HG02943 (cell line): ENCODE results near the gene CCS.
"Not testable (repeated sequence)": the region's sequence is repeated elsewhere in the genome, so short reads cannot be mapped to it uniquely, and the experiment has no call there.

Source experiments
- ATAC-seq: cut with Tn5 transposase; IDR thresholded peaks from one replicate; pipeline ENCODE4 v1.9.1; 2021; ENCODE audit warnings: mild to moderate bottlenecking, low read depth, moderate library complexity; ENCODE audit not compliant: unreplicated experiment

The CCS gene

DNA sequence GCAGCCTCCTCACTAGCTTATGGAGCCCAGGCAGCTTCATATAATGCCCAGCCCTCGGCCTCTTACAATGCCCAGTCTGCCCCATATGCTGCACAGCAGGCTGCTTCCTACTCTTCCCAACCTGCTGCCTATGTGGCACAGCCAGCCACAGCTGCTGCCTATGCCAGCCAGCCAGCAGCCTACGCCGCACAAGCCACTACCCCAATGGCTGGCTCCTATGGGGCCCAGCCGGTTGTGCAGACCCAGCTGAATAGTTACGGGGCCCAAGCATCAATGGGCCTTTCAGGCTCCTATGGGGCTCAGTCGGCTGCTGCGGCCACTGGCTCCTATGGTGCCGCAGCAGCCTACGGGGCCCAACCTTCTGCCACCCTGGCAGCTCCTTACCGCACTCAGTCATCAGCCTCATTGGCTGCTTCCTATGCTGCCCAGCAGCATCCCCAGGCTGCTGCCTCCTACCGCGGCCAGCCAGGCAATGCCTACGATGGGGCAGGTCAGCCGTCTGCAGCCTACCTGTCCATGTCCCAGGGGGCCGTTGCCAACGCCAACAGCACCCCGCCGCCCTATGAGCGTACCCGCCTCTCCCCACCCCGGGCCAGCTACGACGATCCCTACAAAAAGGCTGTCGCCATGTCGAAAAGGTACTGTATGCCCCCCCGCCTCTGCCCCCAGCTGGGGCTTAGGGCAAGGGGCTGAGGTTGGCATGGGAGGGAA is 32.2 kb downstream of the CCS start:
- ATAC-seq = no peak

DNA sequence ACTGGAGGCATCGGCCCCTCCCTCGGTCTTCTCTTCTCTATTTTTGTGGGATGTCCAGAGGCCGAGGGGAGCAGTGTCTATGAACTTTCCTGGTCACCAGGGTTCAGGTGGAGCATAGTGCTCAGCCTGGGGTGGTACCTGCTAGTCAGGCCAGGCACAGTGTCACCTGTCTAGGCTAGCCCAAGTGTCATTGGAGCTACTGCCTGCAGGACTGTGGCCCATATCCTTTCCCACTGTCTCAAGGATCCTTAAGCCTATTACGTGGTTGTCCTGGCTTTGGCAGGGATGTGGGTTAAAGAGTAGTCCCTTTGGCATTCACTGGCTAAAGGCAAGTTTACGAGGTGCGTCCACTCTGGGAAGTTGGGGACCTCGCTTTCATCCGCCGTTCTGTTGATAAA is 32.8 kb downstream of the CCS start:
- no peak for ATAC-seq

DNA sequence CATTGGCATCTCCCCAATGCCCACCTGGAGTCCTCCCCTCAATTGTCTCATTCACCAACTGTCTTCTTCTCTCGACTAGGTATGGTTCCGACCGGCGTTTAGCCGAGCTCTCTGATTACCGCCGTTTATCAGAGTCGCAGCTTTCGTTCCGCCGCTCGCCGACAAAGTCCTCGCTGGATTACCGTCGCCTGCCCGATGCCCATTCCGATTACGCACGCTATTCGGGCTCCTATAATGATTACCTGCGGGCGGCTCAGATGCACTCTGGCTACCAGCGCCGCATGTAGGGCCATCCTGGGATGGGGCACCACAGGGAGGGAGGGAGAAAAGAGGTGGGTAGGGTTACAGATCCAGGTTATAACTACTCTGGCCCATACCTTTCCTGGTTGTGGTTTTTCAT is 33.4 kb downstream of the CCS start:
- ATAC-seq = no peak

DNA sequence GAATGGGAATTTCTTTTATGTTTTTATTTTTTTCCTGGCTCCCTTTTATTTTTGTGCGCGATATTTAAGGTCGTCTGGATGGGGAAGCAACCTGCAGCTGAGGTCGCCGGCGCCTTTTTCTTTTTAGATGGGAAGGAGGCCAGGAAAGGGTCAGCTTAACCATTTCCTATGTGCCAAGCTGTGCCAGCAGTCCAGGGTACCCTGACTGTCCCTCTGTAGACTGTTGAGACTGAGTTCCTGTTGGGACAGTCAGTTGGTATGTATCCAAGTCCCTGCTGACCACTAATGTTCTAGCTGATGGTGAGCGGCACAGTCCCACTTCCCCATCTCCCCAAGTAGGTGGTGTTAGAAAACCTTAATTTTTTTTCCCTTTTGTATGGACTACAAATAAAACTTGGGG is 33.9 kb downstream of the CCS start:
- ATAC-seq = no peak

DNA sequence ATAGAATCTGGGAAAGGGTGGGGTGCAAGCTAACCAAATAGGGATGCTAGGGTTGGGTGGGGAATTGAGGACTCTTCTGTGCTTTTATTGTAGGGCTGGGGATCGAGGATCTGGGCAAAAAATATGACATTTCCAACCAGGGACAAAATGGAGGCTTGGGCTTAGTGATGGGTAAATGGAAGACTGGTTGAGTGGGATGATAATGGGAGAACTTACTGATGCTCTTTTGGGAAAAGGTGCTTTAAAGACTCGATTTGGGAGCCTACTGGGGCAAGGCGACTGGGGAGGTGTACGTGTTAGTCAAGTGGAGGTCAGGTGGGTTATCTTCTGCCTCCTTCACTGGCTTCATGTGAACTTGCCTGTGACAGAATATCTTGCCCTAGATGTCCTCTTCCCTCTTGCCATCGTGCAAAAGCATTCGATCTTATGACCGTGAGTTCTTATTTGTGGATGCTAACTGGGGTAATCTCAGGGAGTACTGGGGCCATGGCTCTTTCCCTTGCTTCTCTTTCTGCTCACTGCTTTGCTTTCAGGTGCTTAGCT is 35.1 kb downstream of the CCS start:
- no peak for ATAC-seq

DNA sequence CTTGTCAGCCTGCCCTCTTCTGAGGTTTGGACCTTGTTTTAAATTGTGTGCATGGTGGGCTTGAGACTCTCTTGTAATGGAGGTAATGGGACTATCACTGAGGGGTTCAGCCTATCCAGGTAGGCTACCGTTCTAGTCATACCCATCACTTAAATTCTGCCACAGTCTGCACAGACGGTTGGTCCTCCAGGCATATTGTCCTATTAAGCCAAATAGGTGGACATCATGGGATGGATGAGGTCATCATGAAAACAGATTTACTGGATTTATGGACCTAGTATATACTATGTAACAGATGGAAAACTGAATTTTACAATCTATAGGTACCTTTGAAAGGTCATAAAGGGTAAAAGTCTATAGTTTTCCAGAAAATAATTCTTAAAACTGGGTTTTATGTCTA is 36.4 kb downstream of the CCS start:
- no peak for ATAC-seq

DNA sequence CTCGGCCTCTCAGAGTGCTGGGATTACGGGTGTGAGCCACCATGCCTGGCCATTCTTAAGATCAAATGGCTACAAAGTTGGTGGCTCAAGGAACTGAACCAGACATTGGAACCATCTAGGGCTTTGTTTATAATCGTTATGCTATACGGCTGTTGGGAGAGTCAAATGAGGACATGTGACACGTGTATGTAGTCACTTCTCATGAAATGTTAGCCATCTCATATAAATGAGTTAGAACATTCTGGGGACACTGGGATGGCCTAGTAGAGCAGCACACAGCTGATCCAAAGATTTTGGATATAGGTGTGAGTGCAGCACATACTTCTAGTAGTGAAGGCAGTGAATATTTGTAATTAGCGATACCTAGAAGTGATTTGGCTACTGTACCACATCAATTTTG is 38.9 kb downstream of the CCS start:
- no peak for ATAC-seq

DNA sequence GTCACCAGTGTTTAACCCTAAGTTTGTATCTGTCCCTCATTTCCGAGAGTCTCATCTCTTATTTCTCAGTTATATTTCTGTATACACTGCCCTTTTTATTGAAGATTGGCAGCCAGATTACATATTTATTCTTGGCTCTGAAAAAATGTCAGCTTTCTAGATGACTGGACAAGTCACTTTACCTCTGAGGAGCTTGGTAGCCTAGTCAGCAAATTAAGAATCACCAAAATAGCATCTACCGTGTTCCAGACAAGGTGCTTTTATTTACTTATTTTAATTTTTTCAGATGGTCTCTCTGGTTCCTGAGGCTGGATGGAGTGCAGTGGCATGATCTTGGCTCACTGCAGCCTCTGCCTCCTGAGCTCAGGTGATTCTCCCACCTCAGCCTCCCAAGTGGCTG is 40.0 kb downstream of the CCS start:
- ATAC-seq = no peak

DNA sequence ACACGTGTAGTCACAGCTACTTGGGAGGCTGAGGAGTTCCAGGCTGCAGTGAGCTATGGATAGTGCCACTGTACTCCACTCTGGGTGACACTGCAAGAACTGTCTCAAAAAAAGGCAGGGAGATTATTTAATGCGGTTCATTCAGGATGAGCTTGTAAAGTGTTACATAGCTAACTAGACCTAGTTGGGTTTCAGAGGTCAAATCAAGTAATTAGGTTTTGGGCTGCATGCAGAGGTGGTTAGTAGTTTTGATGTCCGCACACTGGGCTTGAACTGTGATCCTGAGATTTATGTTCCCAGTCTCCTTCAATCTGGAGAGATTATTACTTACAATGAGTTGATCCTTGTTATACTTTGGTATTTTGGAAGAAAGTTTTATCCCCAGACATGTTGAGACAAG is 43.4 kb downstream of the CCS start:
- no peak for ATAC-seq

DNA sequence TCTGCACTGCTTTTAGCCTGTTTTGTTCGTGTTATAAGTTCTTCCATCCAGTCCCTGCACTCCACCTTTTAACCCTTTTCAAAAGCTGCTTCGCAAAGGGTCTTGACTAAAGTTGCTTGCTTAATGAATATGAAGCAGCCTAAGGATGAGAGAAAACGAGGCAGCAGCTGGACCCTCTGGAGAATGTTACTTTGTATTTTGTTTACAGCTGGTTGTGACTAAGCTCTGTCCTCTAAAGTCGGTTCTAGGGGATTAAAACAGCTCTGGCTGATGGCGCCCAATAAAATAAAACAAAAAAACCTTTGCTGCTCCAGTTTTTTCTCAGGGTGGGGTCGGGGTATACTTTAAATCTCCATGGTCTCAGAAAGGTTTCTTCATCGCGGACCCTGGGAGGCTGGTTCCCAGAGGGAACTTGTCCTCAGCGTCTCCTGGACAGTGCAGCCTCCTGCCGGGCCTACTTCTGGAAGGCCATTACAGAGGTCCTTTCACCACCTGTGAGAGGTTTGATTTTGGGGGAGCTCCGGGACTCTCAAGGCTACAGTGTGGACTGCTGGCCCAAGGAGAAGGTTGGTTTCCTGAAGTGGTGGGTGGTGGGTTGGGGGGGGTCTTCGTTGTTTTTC is 44.7 kb downstream of the CCS start:
- peak; percentile 3 for ATAC-seq

DNA sequence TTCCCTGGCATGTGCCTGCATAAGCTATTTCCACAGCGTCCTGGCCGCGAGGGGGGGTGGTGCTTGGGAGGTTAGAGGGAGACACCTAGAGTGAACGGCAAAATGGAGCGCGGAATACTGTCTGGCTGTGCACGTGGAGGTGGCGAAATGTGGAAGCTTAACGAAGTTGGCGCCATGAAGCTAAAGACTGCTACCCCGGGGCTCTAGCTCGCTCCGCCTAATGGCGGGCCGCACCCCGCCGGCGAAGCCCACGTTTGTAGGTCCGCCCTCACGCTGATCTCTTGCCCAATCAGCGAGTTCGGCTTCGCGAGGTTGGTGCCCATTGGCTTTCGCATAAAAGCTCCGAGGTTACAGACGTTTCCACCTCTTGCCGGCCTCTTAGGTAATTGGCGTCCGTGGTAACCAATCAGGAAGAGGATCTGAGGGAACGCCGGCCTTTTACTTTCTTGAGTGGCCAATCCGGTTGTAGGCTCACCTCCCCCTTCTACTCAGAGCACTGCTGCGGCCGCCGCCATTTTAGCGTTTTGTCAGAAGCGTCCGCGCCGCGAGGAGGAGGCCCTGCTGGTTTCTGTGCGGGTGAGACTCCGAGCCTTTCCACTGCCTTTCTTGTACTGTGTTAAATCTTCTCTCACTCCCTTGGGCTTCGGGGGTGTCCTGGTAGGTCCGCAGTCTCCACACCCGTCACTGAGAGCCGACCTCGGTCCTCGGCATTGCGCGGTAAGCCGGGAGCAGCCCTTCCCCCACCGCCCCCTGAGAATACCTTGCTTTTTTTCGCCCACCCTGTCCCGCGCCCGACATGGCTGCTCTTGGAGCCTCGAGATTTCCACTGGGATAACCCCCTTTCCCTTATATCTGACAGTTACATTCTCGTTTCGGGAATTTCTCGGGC is 45.4 kb downstream of the CCS start, which contains the start of gene RBM4:
Gene RBM4, plus strand, starts transcription at position 527 of the 889 bp plus-strand sequence. CDS start 1,009 bp downstream, outside the sequence.
- peak; percentile 95 for ATAC-seq

DNA sequence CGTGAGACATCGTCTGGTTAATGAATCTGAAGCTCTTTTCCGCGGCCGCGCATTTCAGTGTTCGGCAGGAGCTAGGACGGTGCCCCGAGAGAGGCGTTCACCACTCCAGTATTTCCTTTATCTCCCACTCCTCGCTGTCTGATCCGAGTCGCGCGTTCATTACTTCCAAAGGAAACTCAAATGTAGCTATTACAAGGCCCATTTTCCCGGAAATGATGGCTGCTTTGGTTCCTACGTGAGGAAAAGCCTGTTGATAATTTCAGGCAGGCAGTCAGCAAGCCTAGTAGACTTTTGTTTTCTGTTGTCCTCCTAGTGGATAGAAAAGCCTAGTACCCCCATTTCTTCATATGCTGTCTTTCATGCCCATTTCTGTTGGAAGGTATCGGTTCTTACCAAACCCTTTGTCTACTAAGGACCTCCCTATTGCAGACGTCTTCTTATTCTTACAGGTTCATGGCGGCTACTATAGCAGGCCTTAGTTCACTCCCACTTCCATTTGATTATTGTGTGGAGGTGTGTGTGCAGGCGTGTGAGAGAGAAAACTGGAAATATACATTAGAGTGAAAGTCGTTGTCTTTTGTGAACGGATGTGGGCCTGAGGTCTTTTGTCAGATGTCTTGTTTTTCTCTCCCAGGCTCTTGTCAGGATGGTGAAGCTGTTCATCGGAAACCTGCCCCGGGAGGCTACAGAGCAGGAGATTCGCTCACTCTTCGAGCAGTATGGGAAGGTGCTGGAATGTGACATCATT is 46.3 kb downstream of the CCS start:
- no peak for ATAC-seq

DNA sequence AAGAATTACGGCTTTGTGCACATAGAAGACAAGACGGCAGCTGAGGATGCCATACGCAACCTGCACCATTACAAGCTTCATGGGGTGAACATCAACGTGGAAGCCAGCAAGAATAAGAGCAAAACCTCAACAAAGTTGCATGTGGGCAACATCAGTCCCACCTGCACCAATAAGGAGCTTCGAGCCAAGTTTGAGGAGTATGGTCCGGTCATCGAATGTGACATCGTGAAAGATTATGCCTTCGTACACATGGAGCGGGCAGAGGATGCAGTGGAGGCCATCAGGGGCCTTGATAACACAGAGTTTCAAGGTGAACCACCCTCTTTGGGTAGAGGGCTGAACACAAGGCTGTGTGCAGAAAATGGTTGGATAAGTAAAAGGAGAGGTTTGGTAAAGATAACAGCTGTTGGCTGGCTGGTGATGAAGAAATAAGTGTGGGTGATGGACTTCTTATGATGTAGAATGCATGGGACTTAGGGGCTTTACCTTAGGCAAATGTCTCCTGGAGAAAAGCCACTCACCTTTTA is 46.9 kb downstream of the CCS start:
- ATAC-seq = not testable (repeated sequence)

DNA sequence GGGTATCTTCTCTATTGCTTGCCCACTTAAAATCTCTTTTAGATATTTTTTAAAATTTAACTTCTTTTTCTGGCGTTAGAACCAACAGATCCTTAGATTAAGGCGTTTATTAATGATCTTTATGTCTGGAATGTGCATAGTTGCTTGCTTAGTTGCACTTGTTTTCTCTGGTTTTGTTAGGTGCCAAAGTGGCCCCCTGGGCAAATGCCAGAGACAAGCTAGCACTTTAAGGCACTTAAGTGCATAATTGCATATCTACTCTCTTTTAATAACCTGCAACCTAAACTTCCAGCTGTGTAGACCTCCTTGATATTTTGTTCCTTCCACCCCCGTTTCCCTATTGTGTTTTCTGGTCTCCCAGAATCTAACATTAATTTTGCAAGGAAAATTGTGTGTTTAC is 48.8 kb downstream of the CCS start:
- ATAC-seq = no peak

DNA sequence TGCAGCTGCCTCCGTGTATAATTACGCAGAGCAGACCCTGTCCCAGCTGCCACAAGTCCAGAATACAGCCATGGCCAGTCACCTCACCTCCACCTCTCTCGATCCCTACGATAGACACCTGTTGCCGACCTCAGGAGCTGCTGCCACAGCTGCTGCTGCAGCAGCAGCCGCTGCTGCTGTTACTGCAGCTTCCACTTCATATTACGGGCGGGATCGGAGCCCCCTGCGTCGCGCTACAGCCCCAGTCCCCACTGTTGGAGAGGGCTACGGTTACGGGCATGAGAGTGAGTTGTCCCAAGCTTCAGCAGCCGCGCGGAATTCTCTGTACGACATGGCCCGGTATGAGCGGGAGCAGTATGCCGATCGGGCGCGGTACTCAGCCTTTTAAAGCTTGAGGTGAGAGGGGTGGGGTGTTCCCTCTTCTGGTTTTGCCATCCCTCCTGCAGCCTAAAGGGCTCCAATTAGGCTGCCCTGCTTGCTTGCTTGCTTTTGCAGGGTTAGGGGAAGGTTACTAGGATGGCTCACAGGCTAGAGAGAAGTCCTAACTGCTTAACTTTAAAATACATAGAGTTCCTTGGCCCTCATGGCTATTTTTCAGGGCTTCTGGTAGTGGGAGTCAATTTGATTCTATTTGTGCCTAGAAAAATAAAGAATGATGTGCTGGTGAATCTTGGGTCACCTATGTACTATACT is 50.9 kb downstream of the CCS start:
- no peak for ATAC-seq

DNA sequence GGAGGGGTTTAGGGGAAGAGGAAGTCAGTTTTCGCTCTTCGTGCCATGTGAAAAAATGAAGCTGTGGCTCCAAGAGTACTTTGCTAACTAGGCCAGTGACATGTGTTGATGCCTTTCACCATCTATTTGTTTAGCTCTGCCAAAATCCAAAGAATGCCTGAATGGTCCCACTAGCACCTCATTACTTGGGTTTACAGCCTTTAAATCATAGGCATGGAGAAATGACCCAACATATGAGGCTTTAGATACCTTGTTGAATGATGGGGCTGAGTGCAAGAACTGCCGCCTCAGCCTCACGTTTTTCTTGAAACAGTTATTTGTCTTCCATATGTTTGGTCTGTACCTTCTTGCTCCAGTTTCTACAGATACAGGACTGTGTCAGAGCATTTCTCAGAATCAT is 53.8 kb downstream of the CCS start:
- ATAC-seq = no peak

DNA sequence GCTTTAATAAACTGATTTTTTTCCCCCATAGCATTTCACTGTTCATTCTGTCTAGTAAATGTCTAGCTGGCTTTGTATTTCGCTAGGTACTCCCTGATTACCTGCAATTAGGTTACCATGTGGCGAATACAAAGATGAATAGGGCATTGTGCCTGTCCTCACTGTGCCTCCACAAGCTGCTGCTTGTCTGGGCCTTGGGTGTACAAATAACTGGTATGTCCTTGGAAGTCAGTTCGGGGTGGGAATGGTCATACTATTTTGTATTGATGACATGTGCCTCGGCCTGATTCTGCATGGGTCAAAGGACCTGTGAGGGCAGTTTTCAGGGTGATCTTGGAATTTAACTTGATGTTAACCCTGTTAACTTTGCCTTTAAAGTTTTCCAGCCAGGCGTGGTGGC is 56.9 kb downstream of the CCS start:
- ATAC-seq = no peak

DNA sequence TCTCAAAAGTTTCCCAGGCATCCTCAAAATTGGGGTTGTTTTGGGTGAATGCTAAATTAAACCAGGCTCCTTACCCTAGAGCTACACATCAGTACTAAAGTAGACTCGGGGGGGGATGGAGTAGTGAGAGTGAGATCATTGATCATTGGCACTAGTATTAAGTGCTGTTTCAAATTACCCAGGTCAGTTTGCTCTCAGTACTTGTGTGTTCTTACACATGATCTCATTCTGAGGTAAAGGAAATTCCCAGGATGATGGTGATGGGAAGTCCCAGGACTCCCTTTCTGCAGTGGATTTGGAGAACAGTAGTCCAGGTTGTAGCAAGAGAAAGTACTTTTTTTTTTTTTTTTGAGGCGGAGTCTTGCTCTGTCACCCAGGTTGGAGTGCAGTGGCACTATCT is 58.0 kb downstream of the CCS start:
- ATAC-seq = no peak

DNA sequence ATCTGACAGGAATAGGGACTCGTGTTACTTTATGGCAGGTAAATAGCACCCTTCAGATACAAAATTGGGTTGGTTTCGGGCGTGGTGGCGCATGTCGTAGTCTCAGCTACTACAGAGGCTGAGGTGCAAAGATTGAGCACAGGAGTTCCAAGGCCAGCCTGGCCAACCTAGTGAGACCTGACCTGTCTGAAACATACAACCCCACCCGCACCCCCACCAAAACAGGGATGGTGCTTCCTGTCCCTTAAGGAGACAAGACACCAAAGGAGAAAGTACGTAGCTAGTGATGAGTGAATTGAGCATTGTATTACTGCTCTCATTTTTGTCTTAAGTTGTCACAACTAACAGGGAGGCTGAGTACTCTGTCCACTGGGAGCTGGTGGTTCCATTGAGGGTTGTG is 59.7 kb downstream of the CCS start:
- ATAC-seq = no peak

DNA sequence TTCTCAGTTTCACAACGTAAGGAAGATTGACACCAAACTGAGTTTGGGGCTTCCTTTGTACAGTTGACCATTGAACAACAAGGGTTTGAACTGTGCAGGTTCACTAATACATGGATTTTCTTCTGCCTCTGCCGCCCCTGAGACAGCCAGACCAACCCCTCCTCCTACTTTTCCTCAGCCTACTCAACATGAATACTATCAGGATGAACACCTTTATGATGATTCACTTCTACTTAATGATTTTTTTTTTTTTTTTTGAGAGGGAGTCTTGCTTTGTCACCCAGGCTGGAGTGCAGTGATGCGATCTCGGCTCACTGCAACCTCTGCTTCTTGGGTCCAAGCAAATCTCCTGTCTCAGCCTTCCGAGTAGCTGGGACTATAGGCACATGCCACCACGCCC is 60.1 kb downstream of the CCS start:
- no peak for ATAC-seq
